Nephron (organoid): Measurements from ENCODE around the gene INTS7.

Experiments
- H3K27ac Mint-ChIP-seq, 3 experiments: 2 replicates each; pipeline ENCODE4 v1.8.0; 2020; ENCODE audit warnings: mixed read lengths in 3 of 3, mild to moderate bottlenecking in 2 of 3, moderate library complexity in 1 of 3
- H3K27me3 Mint-ChIP-seq: 2 replicates; pipeline ENCODE4 v1.8.0; 2021; ENCODE audit warnings: low read depth, mild to moderate bottlenecking, moderate library complexity, mixed read lengths
- H3K36me3 Mint-ChIP-seq: 2 replicates; pipeline ENCODE4 v1.8.0; 2020; ENCODE audit warnings: low read depth, mixed read lengths
- H3K4me1 Mint-ChIP-seq: 2 replicates; pipeline ENCODE4 v1.8.0; 2020; ENCODE audit warnings: mixed read lengths
- H3K4me3 Mint-ChIP-seq, 3 experiments: 2 replicates each; pipeline ENCODE4 v1.8.0; 2020; ENCODE audit warnings: mild to moderate bottlenecking in 3 of 3, mixed read lengths in 3 of 3, moderate library complexity in 2 of 3
- H3K9me3 Mint-ChIP-seq: 2 replicates; pipeline ENCODE4 v1.8.0; 2020; ENCODE audit warnings: mixed read lengths
- CTCF ChIP-seq, 3 experiments: fragments of 200-600 bp; sonication (generic); IDR thresholded peaks; one replicate each; pipeline ENCODE4 v1.5.0; 2021; ENCODE audit warnings: antibody characterized with exemption in 3 of 3; ENCODE audit not compliant: unreplicated experiment in 3 of 3

Gene INTS7

DNA sequence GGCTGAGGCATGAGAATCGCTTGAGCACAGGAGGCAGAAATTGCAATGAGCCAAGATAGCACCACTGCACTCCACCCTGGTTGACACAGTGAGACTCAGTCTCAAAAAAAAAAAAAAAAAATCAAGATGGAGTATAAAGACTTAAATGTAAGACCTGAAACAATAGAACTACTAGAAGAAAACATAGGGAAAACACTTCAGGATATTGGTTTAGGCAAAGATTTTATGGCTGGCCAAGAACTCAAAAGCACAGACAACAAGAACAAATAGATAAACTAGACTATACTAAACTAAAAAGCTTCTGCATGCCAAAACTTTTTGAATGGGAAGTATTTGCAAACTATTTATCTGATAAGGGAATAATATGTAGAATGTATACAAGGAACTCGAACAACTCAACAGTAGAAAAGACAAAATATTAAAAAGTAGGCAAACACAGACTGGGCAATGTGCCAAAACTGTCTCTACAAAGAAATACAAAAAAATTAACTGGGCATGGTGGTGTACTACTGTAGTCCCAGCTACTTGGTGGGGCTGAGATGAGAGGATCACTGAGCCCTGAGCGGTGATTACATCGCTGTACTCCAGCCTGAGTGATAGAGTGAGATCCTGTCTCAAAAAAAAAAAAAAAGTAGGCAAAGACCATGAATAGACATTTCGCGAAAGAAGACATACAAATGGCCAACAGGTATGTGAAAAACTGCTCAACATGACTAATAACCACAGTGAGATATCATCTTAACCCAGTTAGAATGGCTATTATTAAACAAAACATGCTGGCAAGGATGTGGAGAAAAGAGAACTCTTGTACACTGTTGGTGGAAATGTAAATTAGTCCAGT is 25.5 kb upstream of the INTS7 start:
- Mint-ChIP-seq H3K27me3 (peaks cover 2% of the 10 kb centered on the region), H3K9me3 (peaks cover 28% of the 10 kb centered on the region), H3K36me3 (peaks cover 56% of the 10 kb centered on the region), H3K4me1 (no peaks in the 10 kb centered on the region), H3K27ac (no peak overlapping the region), H3K4me3 (no peak overlapping the region)
- no peak for TF ChIP-seq CTCF (IDR thresholded peaks at IDR 0.05; ENCODE audit: unreplicated experiment in 3 of 3)

GRCh38 chr1:212055333-212055732 is 20.0 kb upstream of the INTS7 start:
- no peak for TF ChIP-seq CTCF (IDR thresholded peaks at IDR 0.05; ENCODE audit: unreplicated experiment in 3 of 3)
- Mint-ChIP-seq H3K27me3 (peaks cover 5% of the 10 kb centered on the region), H3K36me3 (peaks cover 90% of the 10 kb centered on the region), H3K27ac (no peak overlapping the region), H3K9me3 (peaks cover 33% of the 10 kb centered on the region), H3K4me3 (no peak overlapping the region), H3K4me1 (no peaks in the 10 kb centered on the region)

GRCh38 chr1:212053993-212054392 is 18.6 kb upstream of the INTS7 start:
- TF ChIP-seq CTCF (IDR thresholded peaks at IDR 0.05; ENCODE audit: unreplicated experiment in 3 of 3): no peak
- Mint-ChIP-seq H3K27ac (no peak overlapping the region), H3K36me3 (peaks cover 82% of the 10 kb centered on the region), H3K9me3 (peaks cover 27% of the 10 kb centered on the region), H3K4me1 (no peaks in the 10 kb centered on the region), H3K27me3 (peaks cover 5% of the 10 kb centered on the region), H3K4me3 (no peak overlapping the region)

GRCh38 chr1:212045981-212046380 is 10.6 kb upstream of the INTS7 start:
- Mint-ChIP-seq H3K36me3 (peaks cover 31% of the 10 kb centered on the region), H3K9me3 (no peaks in the 10 kb centered on the region), H3K27ac (no peak overlapping the region), H3K27me3 (no peaks in the 10 kb centered on the region), H3K4me1 (no peaks in the 10 kb centered on the region), H3K4me3 (no peak overlapping the region)
- TF ChIP-seq CTCF (IDR thresholded peaks at IDR 0.05; ENCODE audit: unreplicated experiment in 3 of 3): no peak

GRCh38 chr1:212044851-212045250 is 9.5 kb upstream of the INTS7 start:
- peaks cover 28% of the 10 kb centered on the region for H3K36me3 Mint-ChIP-seq
- no peak overlapping the region for H3K27ac Mint-ChIP-seq
- no peaks in the 10 kb centered on the region for H3K4me1 Mint-ChIP-seq
- TF ChIP-seq CTCF (IDR thresholded peaks at IDR 0.05; ENCODE audit: unreplicated experiment in 3 of 3): no peak
- H3K4me3 Mint-ChIP-seq: no peak overlapping the region
- H3K9me3 Mint-ChIP-seq: no peaks in the 10 kb centered on the region
- H3K27me3 Mint-ChIP-seq: no peaks in the 10 kb centered on the region

DNA sequence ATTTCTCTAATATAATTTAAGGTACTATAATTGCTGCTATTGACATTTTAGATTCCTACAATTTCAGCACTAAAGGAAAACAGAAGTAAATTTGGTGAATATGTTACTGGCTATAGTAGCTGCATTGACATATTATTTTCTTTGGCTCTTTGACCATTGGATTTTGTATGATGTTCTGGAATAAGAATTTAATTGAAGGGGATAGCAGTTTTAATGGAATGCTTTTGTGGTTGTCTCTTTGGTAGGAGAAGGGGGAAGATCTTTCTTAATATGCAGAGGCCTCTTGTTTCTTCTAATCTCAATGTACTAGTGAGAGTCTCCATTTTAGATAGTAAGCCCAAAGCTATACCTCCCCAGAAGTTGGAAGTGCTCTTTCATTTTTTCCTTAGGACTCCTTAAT is 7.1 kb upstream of the INTS7 start:
- H3K4me1 Mint-ChIP-seq: peaks cover 7% of the 10 kb centered on the region
- no peaks in the 10 kb centered on the region for H3K27me3 Mint-ChIP-seq
- H3K9me3 Mint-ChIP-seq: no peaks in the 10 kb centered on the region
- no peak overlapping the region for H3K4me3 Mint-ChIP-seq
- no peak for TF ChIP-seq CTCF (IDR thresholded peaks at IDR 0.05; ENCODE audit: unreplicated experiment in 3 of 3)
- peaks cover 28% of the 10 kb centered on the region for H3K36me3 Mint-ChIP-seq
- H3K27ac Mint-ChIP-seq: no peak overlapping the region
